ENCODE results near the gene TMEM14B.

GRCh38 chr6:10794239-10794638 is 46.6 kb downstream of the TMEM14B start:
- no peak for TF ChIP-seq POLR2A (IDR thresholded peaks at IDR 0.05)
- no peak for TF ChIP-seq CTCF (IDR thresholded peaks at IDR 0.05)
- no peak for TF ChIP-seq EP300 (IDR thresholded peaks at IDR 0.05)
- no peak for TF ChIP-seq POLR2AphosphoS5 (IDR thresholded peaks at IDR 0.05)
